ENCODE data around the gene KRT25.
"Not testable (repeated sequence)": the region's sequence is repeated elsewhere in the genome, so short reads cannot be mapped to it uniquely, and the experiment has no call there.

Gene KRT25

GRCh38 chr17:40751065-40751464, 4.1 kb downstream of the KRT25 start:
- no peak for DNase-seq

- DNase-seq = no peak
Observed at GRCh38 chr17:40750391-40750790, 4.7 kb downstream of the KRT25 start.

- DNase-seq = not testable (repeated sequence)
Observed at GRCh38 chr17:40748666-40749065, 6.5 kb downstream of the KRT25 start.

GRCh38 chr17:40738553-40738952, 16.6 kb downstream of the KRT25 start:
- DNase-seq = no peak

- DNase-seq = no peak
Observed at GRCh38 chr17:40735016-40735415, 20.1 kb downstream of the KRT25 start.

GRCh38 chr17:40734018-40734417, 21.1 kb downstream of the KRT25 start:
- no peak for DNase-seq

GRCh38 chr17:40730970-40731369, 24.2 kb downstream of the KRT25 start:
- no peak for DNase-seq

- DNase-seq = no peak
Observed at GRCh38 chr17:40727447-40728231, 27.5 kb downstream of the KRT25 start.

GRCh38 chr17:40726919-40727318, 28.2 kb downstream of the KRT25 start:
- peak in 2 of 4 experiments; percentile 6 to 24 for DNase-seq

GRCh38 chr17:40724656-40725055, 30.5 kb downstream of the KRT25 start:
- DNase-seq = no peak

- DNase-seq = peak in 1 of 4 experiments; percentile 1
Observed at GRCh38 chr17:40722241-40722640, 32.9 kb downstream of the KRT25 start.

- DNase-seq = peak in 1 of 4 experiments; percentile 5
Observed at GRCh38 chr17:40720899-40721298, 34.2 kb downstream of the KRT25 start.

- DNase-seq = no peak
Observed at GRCh38 chr17:40718930-40719329, 36.2 kb downstream of the KRT25 start.

GRCh38 chr17:40717776-40718175, 37.4 kb downstream of the KRT25 start:
- no peak for DNase-seq

- DNase-seq = no peak
Observed at GRCh38 chr17:40714473-40714872, 40.7 kb downstream of the KRT25 start.

- peak in 3 of 4 experiments; percentile 13 to 34 (median 26) for DNase-seq
Observed at GRCh38 chr17:40707745-40708144, 47.4 kb downstream of the KRT25 start.

- DNase-seq = no peak
Observed at GRCh38 chr17:40705584-40705983, 49.5 kb downstream of the KRT25 start.

- DNase-seq = no peak
Observed at GRCh38 chr17:40703652-40704051, 51.5 kb downstream of the KRT25 start, which contains the start of gene KRT24. Gene KRT24 (minus strand): TSS chr17:40703752. CDS start chr17:40703693, 59 bp downstream.

GRCh38 chr17:40702271-40702670, 52.9 kb downstream of the KRT25 start:
- no peak for DNase-seq

- DNase-seq = no peak
Observed at GRCh38 chr17:40699853-40700252, 55.3 kb downstream of the KRT25 start.

- no peak for DNase-seq
Observed at GRCh38 chr17:40699371-40699770, 55.8 kb downstream of the KRT25 start.

Measured in suppressor macrophage (primary cell).